Measurements from ENCODE around the gene CDHR5. TPM values are rescaled to one million over a fixed set of nuclear protein-coding genes. Genes with fewer than 3 reads are reported as not detected.

Gene CDHR5
- total and polyA plus RNA-seq, 5 donors from 2014 or later, result not detected

- Histone ChIP-seq H3K27me3 (ENCODE audit: control insufficient read depth, insufficient read depth, low read length) (no peaks in the 10 kb centered on the region), H3K4me3 (ENCODE audit: low read depth, low read length) (no peak within 1 kb of the TSS), H3K27ac (ENCODE audit: insufficient read depth, low read length, poor library complexity, severe bottlenecking) (no peak within 1 kb of the TSS), H3K36me3 (ENCODE audit: control insufficient read depth, insufficient read depth, low read length) (no peaks in the 10 kb centered on the region), H3K4me1 (ENCODE audit: control insufficient read depth, insufficient read depth, low read length, poor library complexity, severe bottlenecking) (peaks cover 17% of the 10 kb centered on the region), H3K9me3 (ENCODE audit: control insufficient read depth in 2 of 2, low read length in 2 of 2) (no peaks in the 10 kb centered on the region)
- Mint-ChIP-seq H3K4me1 (peaks cover 0 to 13% (median 0%) of the 10 kb centered on the region in 4 donors), H3K36me3 (no peaks in the 10 kb centered on the region), H3K27me3 (peaks cover 51% of the 10 kb centered on the region), H3K9me3 (no peaks in the 10 kb centered on the region), H3K27ac (no peak within 1 kb of the TSS), H3K4me3 (peak within 1 kb of the TSS in 2 of 4 donors; percentile 21 to 63)
- ATAC-seq (ENCODE audit: low read depth in 2 of 2) (no peak), DNase-seq (no peak)
Measured at GRCh38 chr11:636511-637332, 12.0 kb upstream of the CDHR5 start, which contains the start of gene DRD4. DRD4 (plus strand) TSS chr11:637269; CDS start chr11:637305, 36 bp downstream.

- Histone ChIP-seq H3K36me3 (ENCODE audit: control insufficient read depth, insufficient read depth, low read length) (no peaks in the 10 kb centered on the region), H3K4me3 (ENCODE audit: low read depth, low read length) (no peak overlapping the region), H3K4me1 (ENCODE audit: control insufficient read depth, insufficient read depth, low read length, poor library complexity, severe bottlenecking) (peaks cover 17% of the 10 kb centered on the region), H3K27me3 (ENCODE audit: control insufficient read depth, insufficient read depth, low read length) (no peaks in the 10 kb centered on the region), H3K9me3 (ENCODE audit: control insufficient read depth in 2 of 2, low read length in 2 of 2) (no peaks in the 10 kb centered on the region), H3K27ac (ENCODE audit: insufficient read depth, low read length, poor library complexity, severe bottlenecking) (no peak overlapping the region)
- ATAC-seq (ENCODE audit: low read depth in 2 of 2), result no peak
- H3K4me1 Mint-ChIP-seq, result peaks cover 0 to 13% (median 0%) of the 10 kb centered on the region in 4 donors
- peaks cover 56% of the 10 kb centered on the region for H3K27me3 Mint-ChIP-seq
- no peak overlapping the region for H3K27ac Mint-ChIP-seq
- no peaks in the 10 kb centered on the region for H3K9me3 Mint-ChIP-seq
- H3K4me3 Mint-ChIP-seq, result peak overlapping the region in 2 of 4 donors; percentile 9 to 21
- no peak for DNase-seq
- H3K36me3 Mint-ChIP-seq, result no peaks in the 10 kb centered on the region
Measured at GRCh38 chr11:635945-636510, 11.3 kb upstream of the CDHR5 start.

- Mint-ChIP-seq H3K4me1 (peaks cover 9 to 20% (median 12%) of the 10 kb centered on the region in 4 donors), H3K27ac (peak overlapping the region in 1 of 3 donors; percentile 13), H3K36me3 (peaks cover 3% of the 10 kb centered on the region), H3K9me3 (peaks cover 0 to 2% (median 0%) of the 10 kb centered on the region in 7 donors), H3K27me3 (peaks cover 58% of the 10 kb centered on the region), H3K4me3 (no peak overlapping the region)
- no peak overlapping the region for H3K4me3 ChIP-seq (ENCODE audit: low read depth, low read length)
- DNase-seq (no peak), ATAC-seq (ENCODE audit: low read depth in 2 of 2) (no peak)
- H3K27ac ChIP-seq (ENCODE audit: insufficient read depth, low read length, poor library complexity, severe bottlenecking), result no peak overlapping the region
- no peaks in the 10 kb centered on the region for H3K27me3 ChIP-seq (ENCODE audit: control insufficient read depth, insufficient read depth, low read length)
- no peaks in the 10 kb centered on the region for H3K9me3 ChIP-seq (ENCODE audit: control insufficient read depth in 2 of 2, low read length in 2 of 2)
- H3K36me3 ChIP-seq (ENCODE audit: control insufficient read depth, insufficient read depth, low read length), result no peaks in the 10 kb centered on the region
- peaks cover 10% of the 10 kb centered on the region for H3K4me1 ChIP-seq (ENCODE audit: control insufficient read depth, insufficient read depth, low read length, poor library complexity, severe bottlenecking)
Measured at GRCh38 chr11:630871-631270, 6.1 kb upstream of the CDHR5 start.

- Histone ChIP-seq H3K27ac (ENCODE audit: insufficient read depth, low read length, poor library complexity, severe bottlenecking) (no peak overlapping the region), H3K4me3 (ENCODE audit: low read depth, low read length) (no peak overlapping the region), H3K36me3 (ENCODE audit: control insufficient read depth, insufficient read depth, low read length) (no peaks in the 10 kb centered on the region), H3K4me1 (ENCODE audit: control insufficient read depth, insufficient read depth, low read length, poor library complexity, severe bottlenecking) (peaks cover 10% of the 10 kb centered on the region), H3K27me3 (ENCODE audit: control insufficient read depth, insufficient read depth, low read length) (no peaks in the 10 kb centered on the region), H3K9me3 (ENCODE audit: control insufficient read depth in 2 of 2, low read length in 2 of 2) (no peaks in the 10 kb centered on the region)
- H3K36me3 Mint-ChIP-seq, result peaks cover 3% of the 10 kb centered on the region
- DNase-seq (no peak), ATAC-seq (ENCODE audit: low read depth in 2 of 2) (peak in 1 of 2 donors; percentile 30)
- no peak overlapping the region for H3K27ac Mint-ChIP-seq
- peaks cover 45% of the 10 kb centered on the region for H3K27me3 Mint-ChIP-seq
- peaks cover 0 to 2% (median 0%) of the 10 kb centered on the region in 7 donors for H3K9me3 Mint-ChIP-seq
- H3K4me3 Mint-ChIP-seq, result peak overlapping the region in 3 of 4 donors; percentile 25 to 60 (median 26)
- H3K4me1 Mint-ChIP-seq, result peaks cover 9 to 20% (median 12%) of the 10 kb centered on the region in 4 donors
Measured at GRCh38 chr11:629237-629583, 4.5 kb upstream of the CDHR5 start.

- peaks cover 3% of the 10 kb centered on the region for H3K36me3 Mint-ChIP-seq
- H3K27me3 Mint-ChIP-seq, result peaks cover 44% of the 10 kb centered on the region
- no peak for ATAC-seq (ENCODE audit: low read depth in 2 of 2)
- H3K36me3 ChIP-seq (ENCODE audit: control insufficient read depth, insufficient read depth, low read length), result no peaks in the 10 kb centered on the region
- H3K4me3 ChIP-seq (ENCODE audit: low read depth, low read length), result no peak overlapping the region
- peak overlapping the region in 2 of 3 donors; percentile 56 to 65 for H3K27ac Mint-ChIP-seq
- peaks cover 0 to 2% (median 0%) of the 10 kb centered on the region in 7 donors for H3K9me3 Mint-ChIP-seq
- H3K27ac ChIP-seq (ENCODE audit: insufficient read depth, low read length, poor library complexity, severe bottlenecking), result no peak overlapping the region
- H3K27me3 ChIP-seq (ENCODE audit: control insufficient read depth, insufficient read depth, low read length), result no peaks in the 10 kb centered on the region
- peak overlapping the region in 1 of 4 donors; percentile 46 for H3K4me3 Mint-ChIP-seq
- H3K4me1 ChIP-seq (ENCODE audit: control insufficient read depth, insufficient read depth, low read length, poor library complexity, severe bottlenecking), result peaks cover 10% of the 10 kb centered on the region
- no peak for DNase-seq
- peaks cover 9 to 20% (median 12%) of the 10 kb centered on the region in 4 donors for H3K4me1 Mint-ChIP-seq
- H3K9me3 ChIP-seq (ENCODE audit: control insufficient read depth in 2 of 2, low read length in 2 of 2), result no peaks in the 10 kb centered on the region
Measured at GRCh38 chr11:628056-628455, 3.3 kb upstream of the CDHR5 start.

- H3K36me3 Mint-ChIP-seq, result peaks cover 3% of the 10 kb centered on the region
- Histone ChIP-seq H3K4me1 (ENCODE audit: control insufficient read depth, insufficient read depth, low read length, poor library complexity, severe bottlenecking) (peaks cover 10% of the 10 kb centered on the region), H3K4me3 (ENCODE audit: low read depth, low read length) (no peak overlapping the region), H3K27me3 (ENCODE audit: control insufficient read depth, insufficient read depth, low read length) (no peaks in the 10 kb centered on the region), H3K27ac (ENCODE audit: insufficient read depth, low read length, poor library complexity, severe bottlenecking) (no peak overlapping the region), H3K9me3 (ENCODE audit: control insufficient read depth in 2 of 2, low read length in 2 of 2) (no peaks in the 10 kb centered on the region), H3K36me3 (ENCODE audit: control insufficient read depth, insufficient read depth, low read length) (no peaks in the 10 kb centered on the region)
- peaks cover 9 to 20% (median 12%) of the 10 kb centered on the region in 4 donors for H3K4me1 Mint-ChIP-seq
- H3K27me3 Mint-ChIP-seq, result peaks cover 36% of the 10 kb centered on the region
- H3K9me3 Mint-ChIP-seq, result peaks cover 0 to 2% (median 0%) of the 10 kb centered on the region in 7 donors
- H3K4me3 Mint-ChIP-seq, result no peak overlapping the region
- no peak overlapping the region for H3K27ac Mint-ChIP-seq
- DNase-seq (no peak), ATAC-seq (ENCODE audit: low read depth in 2 of 2) (no peak)
Measured at GRCh38 chr11:627308-627576, 2.5 kb upstream of the CDHR5 start.

GRCh38 chr11:626475-627307 is 1.9 kb upstream of the CDHR5 start, which contains the start of gene SCT:
SCT (minus strand) TSS chr11:627181; CDS start chr11:627143, 38 bp downstream.
- H3K36me3 ChIP-seq (ENCODE audit: control insufficient read depth, insufficient read depth, low read length), result no peaks in the 10 kb centered on the region
- ATAC-seq (ENCODE audit: low read depth in 2 of 2) (peak in 1 of 2 donors; percentile 21), DNase-seq (no peak)
- peak within 1 kb of the TSS in 1 of 4 donors; percentile 46 for H3K4me3 Mint-ChIP-seq
- no peak within 1 kb of the TSS for H3K27ac ChIP-seq (ENCODE audit: insufficient read depth, low read length, poor library complexity, severe bottlenecking)
- no peaks in the 10 kb centered on the region for H3K27me3 ChIP-seq (ENCODE audit: control insufficient read depth, insufficient read depth, low read length)
- peaks cover 3% of the 10 kb centered on the region for H3K36me3 Mint-ChIP-seq
- H3K27me3 Mint-ChIP-seq, result peaks cover 30% of the 10 kb centered on the region
- H3K4me1 Mint-ChIP-seq, result peaks cover 9 to 20% (median 12%) of the 10 kb centered on the region in 4 donors
- H3K27ac Mint-ChIP-seq, result no peak within 1 kb of the TSS
- H3K9me3 ChIP-seq (ENCODE audit: control insufficient read depth in 2 of 2, low read length in 2 of 2), result no peaks in the 10 kb centered on the region
- peaks cover 10% of the 10 kb centered on the region for H3K4me1 ChIP-seq (ENCODE audit: control insufficient read depth, insufficient read depth, low read length, poor library complexity, severe bottlenecking)
- no peak within 1 kb of the TSS for H3K4me3 ChIP-seq (ENCODE audit: low read depth, low read length)
- H3K9me3 Mint-ChIP-seq, result peaks cover 0 to 2% (median 0%) of the 10 kb centered on the region in 7 donors

Data from CD4-positive, CD25-positive, alpha-beta regulatory T cell (primary cell).